ENCODE data around the gene PTPRN2. TPM values are rescaled to one million over a fixed set of nuclear protein-coding genes. Genes with fewer than 3 reads are reported as not detected.

The PTPRN2 gene
- total and polyA plus RNA-seq, 2 of the 13 experiments (the other 11 are each of a cell fraction or from before 2014, with no cell fraction given), result 2.5 to 24.2 TPM

- TF ChIP-seq ZNF430 (CRISPR knock-in tag; IDR thresholded peaks at IDR 0.05) (peak; percentile 50; the same call in 1 of the 2 replicates), ZNF343 (CRISPR knock-in tag; IDR thresholded peaks at IDR 0.05) (no peak), HNF4A (CRISPR knock-in tag; IDR thresholded peaks at IDR 0.05) (peak; percentile 75), MLX (CRISPR knock-in tag; IDR thresholded peaks at IDR 0.05) (peak; percentile 72; the same call in 1 of the 2 replicates), MAF1 (CRISPR knock-in tag; IDR thresholded peaks at IDR 0.05; ENCODE audit: borderline replicate concordance) (no peak), MAX (IDR thresholded peaks at IDR 0.05) (peak; percentile 81), CEBPG (CRISPR knock-in tag; IDR thresholded peaks at IDR 0.05) (peak; percentile 86), NR2F6 (IDR thresholded peaks at IDR 0.05) (peak; percentile 40), NR2F6 (CRISPR knock-in tag; IDR thresholded peaks at IDR 0.05) (0 out of 2 replicates have a peak, but pooled peaks have one; percentile 43), TFAP4 (IDR thresholded peaks at IDR 0.05; ENCODE audit: borderline replicate concordance, low read depth) (peak; percentile 32; the same call in 1 of the 2 replicates), ONECUT2 (CRISPR knock-in tag; IDR thresholded peaks at IDR 0.05) (no peak), ZNF317 (CRISPR knock-in tag; IDR thresholded peaks at IDR 0.05) (no peak), PITX1 (CRISPR knock-in tag; IDR thresholded peaks at IDR 0.05) (peak; percentile 65), ZFX (CRISPR knock-in tag; IDR thresholded peaks at IDR 0.05; ENCODE audit: low read depth) (peak; percentile 59), DPF2 (CRISPR knock-in tag; IDR thresholded peaks at IDR 0.05; ENCODE audit: borderline replicate concordance, low read depth) (peak; percentile 55; the same call in 1 of the 2 replicates), ZNF180 (CRISPR knock-in tag; IDR thresholded peaks at IDR 0.05; ENCODE audit: borderline replicate concordance, low read depth) (no peak), FOXJ3 (CRISPR knock-in tag; IDR thresholded peaks at IDR 0.05; ENCODE audit: borderline replicate concordance) (peak; percentile 82; the same call in 1 of the 2 replicates), POGZ (CRISPR knock-in tag; IDR thresholded peaks at IDR 0.05) (0 out of 2 replicates have a peak, but pooled peaks have one; percentile 47), SALL2 (CRISPR knock-in tag; IDR thresholded peaks at IDR 0.05) (no peak), ELF3 (CRISPR knock-in tag; IDR thresholded peaks at IDR 0.05) (peak; percentile 91), ZNF292 (CRISPR knock-in tag; IDR thresholded peaks at IDR 0.05; ENCODE audit: borderline replicate concordance, low read depth) (peak; percentile 93; the same call in 1 of the 2 replicates), ZKSCAN8 (CRISPR knock-in tag; IDR thresholded peaks at IDR 0.05; ENCODE audit: borderline replicate concordance) (0 out of 2 replicates have a peak, but pooled peaks have one; percentile 30), MED1 (CRISPR knock-in tag; IDR thresholded peaks at IDR 0.05) (peak; percentile 83), ZNF12 (CRISPR knock-in tag; IDR thresholded peaks at IDR 0.05) (0 out of 2 replicates have a peak, but pooled peaks have one; percentile 29), YEATS2 (CRISPR knock-in tag; IDR thresholded peaks at IDR 0.05; ENCODE audit: borderline replicate concordance) (peak; percentile 40; the same call in 1 of the 2 replicates), MYC (CRISPR knock-in tag; IDR thresholded peaks at IDR 0.05; ENCODE audit: borderline replicate concordance) (peak; percentile 75; the same call in 1 of the 2 replicates), SALL1 (CRISPR knock-in tag; IDR thresholded peaks at IDR 0.05) (peak; percentile 77), TAF1 (CRISPR knock-in tag; IDR thresholded peaks at IDR 0.05) (no peak), ZNF607 (CRISPR knock-in tag; IDR thresholded peaks at IDR 0.05; ENCODE audit: borderline replicate concordance) (peak; percentile 32; the same call in 1 of the 2 replicates), POLR2AphosphoS2 (IDR thresholded peaks at IDR 0.05; ENCODE audit: low read depth, low read length) (no peak)
- TF ChIP-seq, protein P1, sequence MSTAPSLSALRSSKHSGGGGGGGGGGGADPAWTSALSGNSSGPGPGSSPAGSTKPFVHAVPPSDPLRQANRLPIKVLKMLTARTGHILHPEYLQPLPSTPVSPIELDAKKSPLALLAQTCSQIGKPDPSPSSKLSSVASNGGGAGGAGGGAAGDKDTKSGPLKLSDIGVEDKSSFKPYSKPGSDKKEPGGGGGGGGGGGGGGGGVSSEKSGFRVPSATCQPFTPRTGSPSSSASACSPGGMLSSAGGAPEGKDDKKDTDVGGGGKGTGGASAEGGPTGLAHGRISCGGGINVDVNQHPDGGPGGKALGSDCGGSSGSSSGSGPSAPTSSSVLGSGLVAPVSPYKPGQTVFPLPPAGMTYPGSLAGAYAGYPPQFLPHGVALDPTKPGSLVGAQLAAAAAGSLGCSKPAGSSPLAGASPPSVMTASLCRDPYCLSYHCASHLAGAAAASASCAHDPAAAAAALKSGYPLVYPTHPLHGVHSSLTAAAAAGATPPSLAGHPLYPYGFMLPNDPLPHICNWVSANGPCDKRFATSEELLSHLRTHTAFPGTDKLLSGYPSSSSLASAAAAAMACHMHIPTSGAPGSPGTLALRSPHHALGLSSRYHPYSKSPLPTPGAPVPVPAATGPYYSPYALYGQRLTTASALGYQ (CRISPR knock-in tag; IDR thresholded peaks at IDR 0.05), result 0 out of 2 replicates have a peak, but pooled peaks have one; percentile 40
Measured at GRCh38 chr7:157678501-157678900, 909.1 kb downstream of the PTPRN2 start (continued).
